Measurements from ENCODE around the gene AZU1.
"Not testable (repeated sequence)": the region's sequence is repeated elsewhere in the genome, so short reads cannot be mapped to it uniquely, and the experiment has no call there.

AZU1 gene

DNA sequence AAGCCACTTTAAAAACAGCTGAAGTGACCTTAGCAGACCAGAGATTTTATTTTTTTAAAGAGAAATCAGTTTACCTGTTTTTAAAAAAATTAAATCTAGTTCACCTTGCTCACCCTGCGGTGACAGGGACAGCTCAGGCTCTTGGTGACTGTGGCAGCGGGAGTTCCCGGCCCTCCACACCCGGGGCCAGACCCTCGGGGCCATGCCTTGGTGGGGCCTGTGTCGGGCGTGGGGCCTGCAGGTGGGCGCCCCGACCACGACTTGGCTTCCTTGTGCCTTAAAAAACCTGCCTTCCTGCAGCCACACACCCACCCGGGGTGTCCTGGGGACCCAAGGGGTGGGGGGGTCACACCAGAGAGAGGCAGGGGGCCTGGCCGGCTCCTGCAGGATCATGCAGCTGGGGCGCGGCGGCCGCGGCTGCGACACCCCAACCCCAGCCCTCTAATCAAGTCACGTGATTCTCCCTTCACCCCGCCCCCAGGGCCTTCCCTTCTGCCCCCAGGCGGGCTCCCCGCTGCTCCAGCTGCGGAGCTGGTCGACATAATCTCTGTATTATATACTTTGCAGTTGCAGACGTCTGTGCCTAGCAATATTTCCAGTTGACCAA lies 16.7 kb upstream of the AZU1 start:
- DNase-seq = peak; percentile 2

GRCh38 chr19:811506-812048 lies 16.1 kb upstream of the AZU1 start:
- no peak for DNase-seq

GRCh38 chr19:812049-812746 lies 15.4 kb upstream of the AZU1 start:
- no peak for DNase-seq

DNA sequence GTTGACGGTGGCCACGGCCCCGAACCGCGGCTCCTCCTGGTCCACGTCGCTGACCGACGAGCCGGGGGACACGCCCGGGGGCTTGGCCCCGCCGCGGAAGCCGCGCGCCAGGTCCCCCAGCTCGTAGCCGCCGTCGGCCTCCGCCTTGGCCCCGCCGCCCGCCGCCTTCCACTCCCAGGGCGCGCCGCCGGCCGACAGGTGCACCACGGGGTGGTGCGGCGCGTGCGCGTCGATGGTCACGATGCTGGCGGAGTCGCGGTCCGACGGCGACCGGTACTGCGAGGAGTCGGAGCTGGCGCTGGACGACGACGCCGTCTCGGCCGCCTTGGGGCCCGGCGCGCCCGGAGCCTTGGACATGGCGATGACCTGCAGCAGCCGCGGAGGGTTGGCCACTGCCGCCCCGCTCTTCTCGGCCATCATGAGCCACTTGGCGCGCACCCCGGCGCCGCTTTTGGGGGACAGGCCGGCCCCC lies 14.9 kb upstream of the AZU1 start:
- no peak for DNase-seq

- no peak for DNase-seq
Measured at GRCh38 chr19:813219-814151, 14.2 kb upstream of the AZU1 start.

- no peak for DNase-seq
Measured at GRCh38 chr19:814152-815078, 13.2 kb upstream of the AZU1 start.

DNA sequence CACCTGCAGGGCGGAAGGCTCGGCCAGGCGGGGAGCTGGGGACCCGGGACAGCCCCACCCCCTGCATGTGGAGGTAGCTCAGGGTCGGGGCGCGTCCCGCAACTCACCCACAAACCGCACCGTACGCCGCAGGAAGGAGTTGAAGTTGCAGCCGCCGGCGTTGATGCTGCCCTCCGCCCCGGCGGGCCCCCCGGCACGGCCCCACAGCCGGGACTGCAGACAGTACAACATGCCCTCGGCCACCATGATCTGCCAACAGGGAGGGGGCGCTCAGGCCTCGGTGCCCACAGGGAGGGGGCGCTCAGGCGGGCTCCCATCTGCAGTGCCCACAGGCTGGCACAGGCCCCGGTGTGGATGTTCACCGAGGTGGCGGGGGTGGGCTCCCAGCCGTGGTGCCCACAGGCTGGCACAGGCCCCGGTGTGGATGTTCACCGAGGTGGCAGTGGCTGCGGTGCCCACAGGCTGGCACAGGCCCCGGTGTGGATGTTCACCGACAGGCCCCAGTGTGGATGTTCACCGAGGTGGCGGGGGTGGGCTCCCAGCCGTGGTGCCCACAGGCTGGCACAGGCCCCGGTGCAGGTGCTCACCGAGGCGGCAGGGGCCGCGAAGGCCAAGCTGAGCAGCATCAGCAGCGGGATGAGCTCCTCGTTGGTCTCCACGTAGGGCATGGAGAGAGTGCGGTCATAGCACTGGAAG lies 12.4 kb upstream of the AZU1 start:
- no peak for DNase-seq

DNA sequence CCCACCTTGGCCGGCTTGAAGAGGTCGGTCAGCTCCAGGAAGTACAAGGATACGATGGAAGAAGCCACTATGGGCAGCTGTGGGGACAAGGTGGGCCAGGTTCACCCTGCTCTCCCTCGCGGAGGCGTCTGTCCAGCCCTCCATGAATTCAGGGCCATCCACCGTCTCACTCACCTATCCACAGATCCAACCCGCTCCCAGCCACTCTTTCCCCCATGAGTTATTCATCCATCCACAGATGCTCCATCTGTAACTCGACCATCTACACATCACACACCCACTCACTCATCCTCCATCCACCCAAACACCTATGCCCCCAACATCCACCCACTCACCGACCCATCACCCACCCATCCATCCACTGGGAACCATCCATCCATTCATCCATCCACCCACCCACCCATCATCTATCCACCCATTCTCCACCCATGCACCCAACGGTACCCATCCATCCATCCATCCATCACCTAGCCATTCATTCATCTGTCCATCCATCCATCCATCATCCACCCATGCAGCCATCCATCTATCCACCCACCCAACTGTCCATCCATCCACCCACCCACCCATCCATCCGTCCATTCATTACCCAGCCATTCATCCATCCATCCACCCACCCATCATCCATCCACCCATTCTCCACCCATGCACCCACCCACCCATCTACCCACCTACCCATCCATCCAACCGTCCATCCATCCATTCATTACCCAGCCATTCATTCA lies 11.7 kb upstream of the AZU1 start:
- DNase-seq = no peak

- DNase-seq = no peak
Measured at GRCh38 chr19:816500-816857, 11.2 kb upstream of the AZU1 start.

- not testable (repeated sequence) for DNase-seq
Measured at GRCh38 chr19:820212-820611, 7.4 kb upstream of the AZU1 start.

DNA sequence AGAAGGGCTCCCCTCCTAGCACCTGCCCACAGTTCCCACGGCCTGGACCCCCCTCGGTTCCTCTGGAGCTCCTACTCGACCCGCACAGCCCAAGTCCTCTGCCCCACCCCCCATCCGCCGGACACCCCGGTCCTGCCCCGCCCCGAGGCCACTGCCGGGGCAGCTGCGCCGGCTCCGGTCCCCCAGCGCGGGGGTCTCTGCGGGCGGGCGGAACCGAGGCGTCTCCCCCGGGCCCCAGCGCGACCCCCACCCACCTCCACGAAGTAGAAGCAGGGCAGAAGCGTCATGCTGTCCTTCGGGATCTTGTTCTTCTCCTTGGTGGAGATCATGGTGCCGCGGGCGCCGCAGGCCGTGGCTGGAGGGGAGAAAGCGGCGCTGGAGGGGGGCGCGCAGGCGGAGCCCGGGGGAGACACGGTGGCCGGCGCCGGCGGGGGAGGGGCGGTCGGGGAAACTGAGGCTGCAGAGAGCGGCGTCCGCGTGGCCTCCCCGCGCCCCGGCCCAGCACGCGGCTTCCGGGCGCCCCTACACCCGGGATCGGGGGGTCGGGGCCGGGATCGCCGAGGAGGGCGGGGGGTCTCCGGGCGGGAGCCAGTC lies 6.3 kb upstream of the AZU1 start:
- DNase-seq = no peak

- DNase-seq = no peak
Measured at GRCh38 chr19:821825-822503, 5.7 kb upstream of the AZU1 start, which contains the start of gene PLPPR3. PLPPR3 (minus strand) TSS chr19:821955; CDS start chr19:821559, 396 bp downstream.

- DNase-seq = no peak
Measured at GRCh38 chr19:823565-824121, 4.0 kb upstream of the AZU1 start.

DNA sequence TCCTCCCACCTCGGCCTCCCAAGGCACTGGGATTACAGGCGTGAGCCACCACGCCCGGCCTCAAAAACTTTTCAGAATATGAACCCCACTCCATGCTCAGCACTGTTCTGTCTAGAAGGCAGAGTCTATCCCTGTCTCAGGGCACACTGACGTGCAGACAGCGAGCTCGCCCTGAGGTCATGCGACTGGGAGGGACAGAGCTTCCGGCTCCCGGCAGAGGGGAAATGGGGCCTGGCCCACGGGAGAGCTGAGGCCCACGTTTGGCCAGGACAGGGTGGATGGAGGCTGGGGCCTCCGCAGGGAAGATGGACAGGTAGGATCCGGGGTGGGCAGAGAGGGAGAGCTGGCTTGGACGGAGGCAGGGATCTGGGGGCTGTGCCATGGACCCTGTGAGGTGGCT lies 2.8 kb upstream of the AZU1 start:
- no peak for DNase-seq

DNA sequence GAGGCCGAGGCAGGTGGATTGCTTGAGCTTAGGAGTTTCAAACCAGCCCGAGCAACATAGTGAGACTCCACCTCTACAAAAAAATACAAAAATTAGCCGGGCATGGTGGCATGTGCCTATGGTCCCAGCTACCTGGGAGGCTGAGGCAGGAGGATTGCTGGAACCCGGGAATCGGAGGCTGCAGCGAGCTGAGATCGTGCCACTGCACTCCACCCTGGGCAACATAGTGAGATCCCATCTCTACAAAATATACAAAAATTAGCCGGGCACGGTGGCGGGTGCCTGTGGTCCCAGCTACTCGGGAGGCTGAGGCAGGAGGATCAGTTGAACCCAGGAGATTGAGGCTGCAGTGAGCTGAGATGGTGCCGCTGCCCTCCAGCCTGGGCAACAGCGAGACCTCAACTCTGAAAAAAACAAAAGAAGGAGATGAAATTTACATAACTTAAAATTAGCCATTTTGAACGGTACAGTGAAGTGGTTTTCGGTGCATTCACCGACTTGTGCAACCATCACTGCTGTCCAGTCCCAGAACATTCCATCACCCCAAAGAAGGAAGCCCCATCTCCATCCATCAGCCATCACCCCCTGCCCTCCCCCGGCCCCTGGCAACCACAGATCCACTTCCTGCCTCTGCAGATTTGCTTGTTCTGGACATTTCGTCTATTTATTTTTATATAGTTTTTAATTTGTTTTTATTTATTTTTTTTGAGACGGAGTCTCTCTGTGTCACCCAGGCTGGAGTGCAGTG lies 1.6 kb upstream of the AZU1 start:
- DNase-seq = no peak

GRCh38 chr19:827314-827709 lies 325 bp upstream of the AZU1 start:
- no peak for DNase-seq

DNA sequence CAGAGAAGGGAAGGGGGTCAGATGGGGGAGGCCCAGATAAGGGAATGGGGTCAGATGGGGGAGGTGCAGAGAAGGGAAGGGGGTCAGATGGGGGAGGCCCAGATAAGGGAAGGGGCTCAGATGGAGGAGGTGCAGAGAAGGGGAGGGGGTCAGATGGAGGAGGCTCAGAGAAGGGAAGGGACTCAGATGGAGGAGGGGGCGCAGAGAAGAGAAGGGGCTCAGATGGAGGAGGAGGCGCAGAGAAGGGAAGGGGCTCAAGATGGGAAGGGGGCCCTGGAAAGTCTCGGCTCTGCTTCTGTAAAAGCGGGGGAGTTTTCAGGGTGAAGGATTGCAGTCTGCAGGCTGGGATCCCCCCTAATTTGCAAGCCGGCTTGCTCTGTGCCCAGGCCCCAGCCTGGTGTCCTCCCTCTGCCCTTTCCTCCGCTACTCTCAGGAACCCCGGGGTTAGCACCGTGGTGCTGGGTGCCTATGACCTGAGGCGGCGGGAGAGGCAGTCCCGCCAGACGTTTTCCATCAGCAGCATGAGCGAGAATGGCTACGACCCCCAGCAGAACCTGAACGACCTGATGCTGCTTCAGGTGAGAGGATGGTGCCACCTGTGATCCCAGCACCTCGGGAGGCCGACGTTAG lies 1.6 kb downstream of the AZU1 start:
- no peak for DNase-seq
